Gastrocnemius medialis (tissue), 4 donors: Measurements from ENCODE around the gene DCST1. TPM values are rescaled to one million over a fixed set of nuclear protein-coding genes. Genes with fewer than 3 reads are reported as not detected.

ENCODE experiments used
- ATAC-seq, 2 donors: fragments of 150-250 bp; one replicate each; pipeline ENCODE4 v1.9.1; 2016
- DNase-seq, 2 donors: peaks; one replicate each; pipeline ENCODE4 v3.0.0-alpha.2; 2019
- H3K27ac ChIP-seq, 4 donors: fragments of 200-600 bp; sonication (generic); 1 replicate in 1 of 4; 2 replicates in 3 of 4; pipeline ENCODE4 v1.5.1; 2016 to 2018; ENCODE audit warnings: mild to moderate bottlenecking in 2 of 4, moderate library complexity in 1 of 4
- H3K27me3 ChIP-seq, 3 donors: fragments of 200-600 bp; sonication (generic) in 2 of 3; 1 replicate in 1 of 3; 2 replicates in 2 of 3; pipeline versions ENCODE4 v1.5.1 to v1.6.0; 2016 to 2019; ENCODE audit warnings: mild to moderate bottlenecking in 1 of 3, moderate library complexity in 1 of 3
- H3K36me3 ChIP-seq, 2 donors: fragments of 200-600 bp; sonication (generic) in 1 of 2; one replicate each; pipeline ENCODE4 v1.5.1; 2017 to 2018
- H3K4me1 ChIP-seq, 2 donors: fragments of 200-600 bp; sonication (generic) in 1 of 2; one replicate each; pipeline ENCODE4 v1.5.1; 2016 to 2017; ENCODE audit warnings: mild to moderate bottlenecking in 2 of 2
- H3K4me3 ChIP-seq, 4 donors: fragments of 200-600 bp; sonication (generic) in 3 of 4; 1 replicate in 1 of 4; 2 replicates in 3 of 4; pipeline ENCODE4 v1.5.1; 2016 to 2019; ENCODE audit warnings: mild to moderate bottlenecking in 2 of 4
- H3K9me3 ChIP-seq, 3 donors: fragments of 200-600 bp; sonication (generic) in 2 of 3; 1 replicate in 1 of 3; 2 replicates in 2 of 3; pipeline ENCODE4 v1.5.1; 2016 to 2019
- CTCF ChIP-seq, 5 experiments: fragments of 450-650 bp in 3 of 5; fragments of 200-600 bp in 2 of 5; sonication (generic) in 2 of 5; IDR thresholded peaks in 4 of 5; conservative IDR thresholded peaks in 1 of 5; 1 replicate in 4 of 5; 2 replicates in 1 of 5; pipeline ENCODE4 v1.5.1; 2016 to 2019; ENCODE audit warnings: antibody characterized with exemption in 5 of 5, mild to moderate bottlenecking in 3 of 5, moderate library complexity in 3 of 5
- POLR2A ChIP-seq, 2 donors: fragments of 450-650 bp; IDR thresholded peaks; one replicate each; pipeline ENCODE4 v1.6.1; 2017; ENCODE audit warnings: antibody characterized with exemption in 2 of 2, mild to moderate bottlenecking in 2 of 2, moderate library complexity in 2 of 2
- in situ Hi-C, 4 donors: fragments of 200-750 bp; cut with MboI; loops; one replicate each; pipeline versions ENCODE4 v1.15.0 to v1.8.0; 2017; ENCODE audit warnings: low sequenced_read_pairs in 4 of 4
- intact Hi-C: fragments of 100-400 bp; cut with DNase I; formaldehyde crosslinking; loops from one replicate; pipeline ENCODE4 v1.15.1; 2023; ENCODE audit warnings: low total_unique reads
- total RNA-seq, 4 donors: library from RNA; depleted of rRNA; stranded (reverse); fragments of >200 nt; gene quantifications; one replicate each; pipeline versions ENCODE4 v1.1.0 to v1.2.3, GENCODE V29; 2016

The DCST1 gene
- total RNA-seq, 4 donors from 2014 or later = 0.13 to 0.35 TPM; not detected in 2

- ATAC-seq (no peak), DNase-seq (no peak)
- intact Hi-C loops = no loop called here
- in situ Hi-C loops = loop anchor here in 2 of 4 donors (10.0 kb wide), 1 partner anchor 48 kb away; the partner anchor contains the start of gene PYGO2 (in 2 of the 2)
- Histone ChIP-seq H3K27me3 (no peaks in the 10 kb centered on the region), H3K4me1 (peaks cover 47 to 60% of the 10 kb centered on the region in 2 donors), H3K4me3 (no peak overlapping the region), H3K9me3 (no peaks in the 10 kb centered on the region), H3K27ac (peak overlapping the region in 3 of 4 donors; percentile 95 to 99 (median 97)), H3K36me3 (peaks cover 0 to 13% of the 10 kb centered on the region in 2 donors)
- TF ChIP-seq POLR2A (IDR thresholded peaks at IDR 0.05) = no peak
- no peak for TF ChIP-seq CTCF (IDR thresholded peaks at IDR 0.05 in 4 of 5, conservative IDR thresholded peaks at IDR 0.05 in 1 of 5)
Measured at GRCh38 chr1:155012776-155013602, 20.6 kb upstream of the DCST1 start.

GRCh38 chr1:155013632-155014031 lies 20.0 kb upstream of the DCST1 start:
- Histone ChIP-seq H3K27ac (peak overlapping the region in 2 of 4 donors; percentile 95 to 99), H3K27me3 (no peaks in the 10 kb centered on the region), H3K36me3 (peaks cover 0 to 13% of the 10 kb centered on the region in 2 donors), H3K4me3 (no peak overlapping the region), H3K9me3 (no peaks in the 10 kb centered on the region), H3K4me1 (peaks cover 46 to 59% of the 10 kb centered on the region in 2 donors)
- intact Hi-C loops (no loop called here), in situ Hi-C loops (loop anchor here in 2 of 4 donors (10.0 kb wide), 1 partner anchor 49 kb away; the partner anchor contains the start of gene PYGO2 (in 2 of the 2))
- no peak for ATAC-seq
- TF ChIP-seq POLR2A (IDR thresholded peaks at IDR 0.05) (no peak), CTCF (IDR thresholded peaks at IDR 0.05 in 4 of 5, conservative IDR thresholded peaks at IDR 0.05 in 1 of 5) (no peak)
- no peak for DNase-seq

- peak overlapping the region in 2 of 4 donors; percentile 85 to 95 for H3K27ac ChIP-seq
- DNase-seq = no peak
- in situ Hi-C loops = loop anchor here in 2 of 4 donors (10.0 kb wide), 1 partner anchor 50 kb away; the partner anchor contains the start of gene PYGO2 (in 2 of the 2)
Measured at GRCh38 chr1:155014709-155015508, 18.7 kb upstream of the DCST1 start.

More at GRCh38 chr1:155014709-155015508, 18.7 kb upstream of the DCST1 start:
- peaks cover 0 to 13% of the 10 kb centered on the region in 2 donors for H3K36me3 ChIP-seq
- no peak for ATAC-seq
- H3K9me3 ChIP-seq = no peaks in the 10 kb centered on the region
- peaks cover 41 to 48% of the 10 kb centered on the region in 2 donors for H3K4me1 ChIP-seq
- no peaks in the 10 kb centered on the region for H3K27me3 ChIP-seq
- no peak overlapping the region for H3K4me3 ChIP-seq
- intact Hi-C loops = no loop called here
- TF ChIP-seq POLR2A (IDR thresholded peaks at IDR 0.05) = no peak
- TF ChIP-seq CTCF (IDR thresholded peaks at IDR 0.05 in 4 of 5, conservative IDR thresholded peaks at IDR 0.05 in 1 of 5) = no peak
